MCF 10A (cell line): Measurements from ENCODE around the gene TRIM44. TPM values are rescaled to one million over a fixed set of nuclear protein-coding genes. Genes with fewer than 3 reads are reported as not detected.
"Not testable (repeated sequence)": the region's sequence is repeated elsewhere in the genome, so short reads cannot be mapped to it uniquely, and the experiment has no call there.

ENCODE experiments used
- BruUV-seq: library from RNA; stranded (reverse); fragments of 400-500 nt; replicated peaks from 2 replicates; lab custom pipeline; 2021; lab: Mats Ljungman, UMichigan
- CTCF ChIA-PET: fragments of 300-600 bp; sonication (Branson Sonifier 250); formaldehyde crosslinking; extraction: SDS; loops from one replicate; lab custom pipeline; 2021; ENCODE audit warnings: antibody characterized with exemption, inconsistent platforms; lab: Yijun Ruan, JAX
- POLR2A ChIA-PET: fragments of 300-600, 350-650 bp; sonication (Branson Sonifier 250); formaldehyde crosslinking; extraction: SDS; loops from one replicate; lab custom pipeline; 2020; ENCODE audit warnings: antibody characterized with exemption, inconsistent platforms; lab: Yijun Ruan, JAX
- DNase-seq: peaks from one replicate; pipeline ENCODE4 v3.0.0-alpha.2; 2018; ENCODE audit not compliant: unreplicated experiment
- H3K27ac Mint-ChIP-seq: one replicate; pipeline ENCODE4 v1.8.0; 2022; ENCODE audit warnings: mild to moderate bottlenecking, low read depth, mixed read lengths; ENCODE audit not compliant: unreplicated experiment
- H3K27me3 Mint-ChIP-seq: one replicate; pipeline ENCODE4 v1.8.0; 2022; ENCODE audit warnings: mixed read lengths; ENCODE audit not compliant: insufficient read depth, unreplicated experiment
- H3K36me3 Mint-ChIP-seq: one replicate; pipeline ENCODE4 v1.8.0; 2022; ENCODE audit warnings: mild to moderate bottlenecking, moderate library complexity, mixed read lengths; ENCODE audit not compliant: insufficient read depth, unreplicated experiment
- H3K4me1 Mint-ChIP-seq: one replicate; pipeline ENCODE4 v1.8.0; 2022; ENCODE audit warnings: mixed read lengths; ENCODE audit not compliant: insufficient read depth, unreplicated experiment
- H3K4me3 Mint-ChIP-seq: one replicate; pipeline ENCODE4 v1.8.0; 2022; ENCODE audit warnings: mild to moderate bottlenecking, moderate library complexity, mixed read lengths; ENCODE audit not compliant: unreplicated experiment
- H3K9me3 Mint-ChIP-seq: one replicate; pipeline ENCODE4 v1.8.0; 2022; ENCODE audit warnings: mixed read lengths; ENCODE audit not compliant: unreplicated experiment
- intact Hi-C: fragments of 100-400 bp; cut with micrococcal nuclease; formaldehyde crosslinking; loops from 2 replicates; pipeline ENCODE4 v1.14.1; 2022
- total RNA-seq: library from RNA; stranded (reverse); gene quantifications from 2 replicates; pipeline ENCODE4 v1.2.3, GENCODE V29; 2022
- TF ChIP-seq, protein P1 (sequence below): fragments of 200-600 bp; IDR thresholded peaks from one replicate; pipeline ENCODE4 v1.8.0; 2022; ENCODE audit warnings: antibody characterized with exemption, mild to moderate bottlenecking; ENCODE audit not compliant: unreplicated experiment

Gene TRIM44
- total RNA-seq, 1 experiment from 2014 or later, result 103 TPM

DNA sequence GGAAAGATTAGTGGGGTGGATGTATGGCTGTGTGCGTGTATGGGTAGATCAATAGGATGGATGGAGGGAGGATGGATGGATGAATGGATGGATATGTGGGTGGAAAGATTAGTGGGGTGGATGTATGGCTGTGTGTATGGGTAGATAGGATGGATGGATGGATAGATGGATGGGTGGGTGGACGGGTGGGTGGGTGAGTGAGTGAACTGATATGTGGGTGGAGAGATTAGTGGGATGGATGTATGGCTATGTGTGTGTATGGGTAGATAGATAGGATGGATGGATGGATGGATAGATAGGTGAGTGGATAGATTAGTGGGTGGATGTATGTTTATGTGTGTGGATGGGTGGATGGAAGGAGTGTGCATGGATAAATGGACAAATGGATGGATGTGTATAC, 193.7 kb downstream of the TRIM44 start:
- no TSS peak for BruUV-seq
- TF ChIP-seq, protein P1, sequence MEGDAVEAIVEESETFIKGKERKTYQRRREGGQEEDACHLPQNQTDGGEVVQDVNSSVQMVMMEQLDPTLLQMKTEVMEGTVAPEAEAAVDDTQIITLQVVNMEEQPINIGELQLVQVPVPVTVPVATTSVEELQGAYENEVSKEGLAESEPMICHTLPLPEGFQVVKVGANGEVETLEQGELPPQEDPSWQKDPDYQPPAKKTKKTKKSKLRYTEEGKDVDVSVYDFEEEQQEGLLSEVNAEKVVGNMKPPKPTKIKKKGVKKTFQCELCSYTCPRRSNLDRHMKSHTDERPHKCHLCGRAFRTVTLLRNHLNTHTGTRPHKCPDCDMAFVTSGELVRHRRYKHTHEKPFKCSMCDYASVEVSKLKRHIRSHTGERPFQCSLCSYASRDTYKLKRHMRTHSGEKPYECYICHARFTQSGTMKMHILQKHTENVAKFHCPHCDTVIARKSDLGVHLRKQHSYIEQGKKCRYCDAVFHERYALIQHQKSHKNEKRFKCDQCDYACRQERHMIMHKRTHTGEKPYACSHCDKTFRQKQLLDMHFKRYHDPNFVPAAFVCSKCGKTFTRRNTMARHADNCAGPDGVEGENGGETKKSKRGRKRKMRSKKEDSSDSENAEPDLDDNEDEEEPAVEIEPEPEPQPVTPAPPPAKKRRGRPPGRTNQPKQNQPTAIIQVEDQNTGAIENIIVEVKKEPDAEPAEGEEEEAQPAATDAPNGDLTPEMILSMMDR, result no peak
- DNase-seq, result no peak
- Mint-ChIP-seq H3K36me3 (peaks cover 6% of the 10 kb centered on the region), H3K4me3 (no peak overlapping the region), H3K4me1 (no peaks in the 10 kb centered on the region), H3K27ac (no peak overlapping the region), H3K9me3 (no peaks in the 10 kb centered on the region), H3K27me3 (no peaks in the 10 kb centered on the region)
- ChIA-PET POLR2A (no interaction called here), CTCF (no interaction called here)
- intact Hi-C loops, result no loop called here

DNA sequence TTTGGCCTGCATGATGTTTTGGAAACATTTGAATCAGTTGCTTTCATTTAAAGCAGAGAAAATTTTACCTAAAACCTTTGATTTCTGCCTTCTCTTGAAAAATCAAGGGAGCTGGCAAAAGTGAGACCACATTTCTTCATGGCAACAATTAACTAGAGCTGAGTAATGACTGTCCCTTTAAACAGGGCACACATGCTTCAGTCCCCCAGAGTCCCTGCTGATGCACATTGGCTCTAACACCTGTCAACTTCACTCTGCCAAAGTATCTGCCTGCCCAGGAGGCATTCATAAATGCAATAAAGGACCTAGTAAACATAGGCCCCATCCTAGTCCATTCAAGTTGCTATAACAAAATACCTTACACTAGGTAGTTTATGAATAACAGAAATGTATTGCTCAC, 194.2 kb downstream of the TRIM44 start:
- H3K4me3 Mint-ChIP-seq, result no peak overlapping the region
- POLR2A ChIA-PET, result no interaction called here
- no peaks in the 10 kb centered on the region for H3K4me1 Mint-ChIP-seq
- no peaks in the 10 kb centered on the region for H3K9me3 Mint-ChIP-seq
- no peak for DNase-seq
- no peak overlapping the region for H3K27ac Mint-ChIP-seq
- H3K27me3 Mint-ChIP-seq, result no peaks in the 10 kb centered on the region
- BruUV-seq, result no TSS peak
- intact Hi-C loops, result no loop called here
- H3K36me3 Mint-ChIP-seq, result peaks cover 6% of the 10 kb centered on the region
- TF ChIP-seq, protein P1, result no peak
- CTCF ChIA-PET, result no interaction called here

DNA sequence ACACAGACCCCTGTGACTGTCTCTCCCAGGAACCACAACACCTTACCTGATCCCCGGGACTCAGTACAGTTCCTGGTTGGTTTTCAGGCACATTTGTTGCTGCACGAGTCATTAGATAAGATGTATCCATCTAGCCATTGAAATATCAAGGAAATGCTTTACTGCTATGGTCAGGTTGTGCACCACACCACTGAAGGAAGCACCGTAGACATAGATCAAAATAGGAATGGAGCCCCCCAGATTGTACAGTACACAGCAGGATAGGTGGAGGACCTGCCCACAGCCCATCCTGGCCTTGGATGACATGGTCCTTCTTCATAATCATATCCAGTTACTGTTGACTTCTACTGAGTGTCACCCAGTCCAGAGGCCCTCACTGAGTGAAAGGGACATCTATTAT, 195.3 kb downstream of the TRIM44 start:
- no peak overlapping the region for H3K4me3 Mint-ChIP-seq
- DNase-seq, result no peak
- H3K27ac Mint-ChIP-seq, result no peak overlapping the region
- H3K9me3 Mint-ChIP-seq, result no peaks in the 10 kb centered on the region
- no peaks in the 10 kb centered on the region for H3K27me3 Mint-ChIP-seq
- intact Hi-C loops, result no loop called here
- ChIA-PET CTCF (interaction anchor here (0.8 to 0.9 kb wide), 2 partner anchors 135 to 170 kb away, joined by 3 read pairs; no protein-coding TSS in a partner anchor), POLR2A (no interaction called here)
- no peaks in the 10 kb centered on the region for H3K4me1 Mint-ChIP-seq
- BruUV-seq, result no TSS peak
- H3K36me3 Mint-ChIP-seq, result peaks cover 6% of the 10 kb centered on the region
- TF ChIP-seq, protein P1, result no peak

DNA sequence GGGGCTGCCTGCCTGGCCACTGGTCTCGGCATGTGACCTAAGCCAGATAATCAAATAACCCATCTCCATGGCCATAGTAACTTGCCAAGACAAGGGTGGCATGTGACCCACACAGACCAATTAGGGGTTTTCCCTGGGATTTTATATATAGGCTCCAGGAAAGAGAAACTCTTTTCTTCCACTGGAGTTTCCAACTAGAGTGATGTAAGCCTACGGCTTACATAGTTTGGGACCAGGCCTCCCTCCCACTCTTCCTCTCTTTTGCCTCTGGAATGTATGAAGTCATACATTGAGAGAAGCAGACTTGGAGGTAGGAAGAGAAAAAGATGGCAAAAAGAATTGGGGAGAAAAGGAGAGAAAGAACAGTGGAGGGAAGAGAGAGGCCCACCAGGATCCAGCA, 196.7 kb downstream of the TRIM44 start:
- no peaks in the 10 kb centered on the region for H3K4me1 Mint-ChIP-seq
- TF ChIP-seq, protein P1, result no peak
- no TSS peak for BruUV-seq
- no peak overlapping the region for H3K4me3 Mint-ChIP-seq
- no peaks in the 10 kb centered on the region for H3K9me3 Mint-ChIP-seq
- DNase-seq, result no peak
- H3K27me3 Mint-ChIP-seq, result no peaks in the 10 kb centered on the region
- CTCF ChIA-PET, result no interaction called here
- POLR2A ChIA-PET, result no interaction called here
- H3K36me3 Mint-ChIP-seq, result peaks cover 12% of the 10 kb centered on the region
- H3K27ac Mint-ChIP-seq, result no peak overlapping the region
- intact Hi-C loops, result no loop called here

DNA sequence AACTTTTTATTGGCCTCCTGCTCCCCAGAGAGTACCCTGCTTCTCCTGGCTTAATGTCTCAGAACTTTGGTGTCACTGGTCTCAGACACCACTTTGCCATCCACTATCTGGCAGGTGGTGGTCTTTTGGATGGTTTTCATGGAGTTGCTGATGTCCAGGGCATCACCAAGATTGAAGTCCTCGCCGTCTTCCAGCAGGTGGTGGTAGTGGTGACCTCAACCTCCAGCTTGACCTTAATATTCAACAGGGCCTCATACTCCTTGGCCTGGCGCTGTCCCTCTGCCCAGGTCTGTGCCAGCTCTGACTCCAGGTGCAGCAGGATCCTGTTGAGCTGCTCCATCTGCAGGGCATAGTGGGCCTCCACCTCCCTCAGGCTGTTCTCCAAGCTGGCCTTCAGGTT, 197.6 kb downstream of the TRIM44 start:
- H3K27ac Mint-ChIP-seq, H3K9me3 Mint-ChIP-seq, H3K4me1 Mint-ChIP-seq, H3K27me3 Mint-ChIP-seq, DNase-seq, intact Hi-C loops, H3K4me3 Mint-ChIP-seq, BruUV-seq, POLR2A ChIA-PET: not testable (repeated sequence)
- peaks cover 12% of the 10 kb centered on the region for H3K36me3 Mint-ChIP-seq
- CTCF ChIA-PET, result interaction anchor here (1.0 kb wide), 1 partner anchor 77 kb away, joined by 3 read pairs; no protein-coding TSS in a partner anchor
